Mesothelial cell of epicardium (in vitro differentiated cells): ENCODE results near the gene CEP78. TPM values are rescaled to one million over a fixed set of nuclear protein-coding genes. Genes with fewer than 3 reads are reported as not detected.

Experiments used
- DNase-seq, 2 experiments: peaks; one replicate each; pipeline ENCODE4 v3.0.0; 2021; ENCODE audit warnings: low spot score in 2 of 2; ENCODE audit not compliant: unreplicated experiment in 2 of 2
- H3K27ac Mint-ChIP-seq: 2 replicates; pipeline ENCODE4 v1.8.0; 2021; ENCODE audit warnings: mixed read lengths
- H3K27me3 Mint-ChIP-seq: 2 replicates; pipeline ENCODE4 v1.8.0; 2021; ENCODE audit warnings: low read depth, mixed read lengths
- H3K36me3 Mint-ChIP-seq: 2 replicates; pipeline ENCODE4 v1.8.0; 2021; ENCODE audit warnings: mixed read lengths
- H3K4me1 Mint-ChIP-seq: 2 replicates; pipeline ENCODE4 v1.8.0; 2021; ENCODE audit warnings: mixed read lengths
- H3K4me3 Mint-ChIP-seq: 2 replicates; pipeline ENCODE4 v1.8.0; 2021; ENCODE audit warnings: mild to moderate bottlenecking, moderate library complexity, mixed read lengths
- H3K9me3 Mint-ChIP-seq: 2 replicates; pipeline ENCODE4 v1.8.0; 2021; ENCODE audit warnings: mixed read lengths
- CTCF ChIP-seq: fragments of 200-600 bp; sonication (generic); IDR thresholded peaks from one replicate; pipeline ENCODE4 v1.5.0; 2021; ENCODE audit warnings: antibody characterized with exemption; ENCODE audit not compliant: unreplicated experiment
- total RNA-seq: library from RNA; stranded (reverse); gene quantifications from 3 replicates; pipeline ENCODE4 v1.2.1, GENCODE V29; 2021

Gene CEP78
- total RNA-seq, 1 donor from 2014 or later, result 40.9 TPM

- peaks cover 32% of the 10 kb centered on the region for H3K36me3 Mint-ChIP-seq
Measured at GRCh38 chr9:78303377-78304062, 67.6 kb downstream of the CEP78 start.

GRCh38 chr9:78304357-78304756 is 68.5 kb downstream of the CEP78 start:
- no peak for DNase-seq
- H3K27me3 Mint-ChIP-seq, result no peaks in the 10 kb centered on the region
- no peaks in the 10 kb centered on the region for H3K9me3 Mint-ChIP-seq
- no peak overlapping the region for H3K27ac Mint-ChIP-seq
- no peaks in the 10 kb centered on the region for H3K4me1 Mint-ChIP-seq
- no peak overlapping the region for H3K4me3 Mint-ChIP-seq
- TF ChIP-seq CTCF, result no peak
- peaks cover 34% of the 10 kb centered on the region for H3K36me3 Mint-ChIP-seq

More at GRCh38 chr9:78303377-78304062, 67.6 kb downstream of the CEP78 start:
- Mint-ChIP-seq H3K9me3 (no peaks in the 10 kb centered on the region), H3K4me3 (no peak overlapping the region), H3K27me3 (no peaks in the 10 kb centered on the region), H3K27ac (no peak overlapping the region), H3K4me1 (peaks cover 1% of the 10 kb centered on the region)
- no peak for DNase-seq
- no peak for TF ChIP-seq CTCF

GRCh38 chr9:78306222-78307076 is 70.6 kb downstream of the CEP78 start:
- Mint-ChIP-seq H3K27me3 (no peaks in the 10 kb centered on the region), H3K27ac (no peak overlapping the region), H3K36me3 (peaks cover 37% of the 10 kb centered on the region), H3K4me3 (no peak overlapping the region), H3K9me3 (no peaks in the 10 kb centered on the region), H3K4me1 (no peaks in the 10 kb centered on the region)
- TF ChIP-seq CTCF, result no peak
- DNase-seq, result no peak

- Mint-ChIP-seq H3K36me3 (peaks cover 35% of the 10 kb centered on the region), H3K4me1 (no peaks in the 10 kb centered on the region), H3K4me3 (no peak overlapping the region), H3K27ac (no peak overlapping the region), H3K9me3 (no peaks in the 10 kb centered on the region), H3K27me3 (no peaks in the 10 kb centered on the region)
- no peak for DNase-seq
- TF ChIP-seq CTCF, result no peak
Measured at GRCh38 chr9:78307360-78307759, 71.5 kb downstream of the CEP78 start.

GRCh38 chr9:78309066-78309465 is 73.2 kb downstream of the CEP78 start:
- Mint-ChIP-seq H3K36me3 (peaks cover 35% of the 10 kb centered on the region), H3K9me3 (no peaks in the 10 kb centered on the region), H3K4me1 (no peaks in the 10 kb centered on the region), H3K4me3 (no peak overlapping the region), H3K27ac (no peak overlapping the region), H3K27me3 (no peaks in the 10 kb centered on the region)
- DNase-seq, result no peak
- no peak for TF ChIP-seq CTCF
